HepG2 (cell line): Measurements from ENCODE around the gene OS9. TPM values are rescaled to one million over a fixed set of nuclear protein-coding genes. Genes with fewer than 3 reads are reported as not detected.

Experiments
- KLF6 ChIP-seq: IDR thresholded peaks from 2 replicates; pipeline ENCODE4 v1.8.0; 2016; ENCODE audit warnings: missing biosample characterization, missing genetic modification reagents
- ZNF260 ChIP-seq: sonication (generic); formaldehyde crosslinking; IDR thresholded peaks from 2 replicates; pipeline ENCODE4 v1.4.0; 2020; ENCODE audit warnings: missing genetic modification reagents, low read depth, mild to moderate bottlenecking, borderline replicate concordance
- ZNF382 ChIP-seq: sonication (generic); formaldehyde crosslinking; IDR thresholded peaks from 2 replicates; pipeline ENCODE4 v1.5.0; 2020; ENCODE audit warnings: missing genetic modification reagents, mild to moderate bottlenecking, borderline replicate concordance
- ZNF484 ChIP-seq: sonication (generic); formaldehyde crosslinking; IDR thresholded peaks from 2 replicates; pipeline ENCODE4 v1.5.1; 2020; ENCODE audit warnings: mild to moderate bottlenecking, low read depth, missing genetic modification reagents, borderline replicate concordance
- ZNF564 ChIP-seq: sonication (generic); formaldehyde crosslinking; IDR thresholded peaks from 2 replicates; pipeline ENCODE4 v1.8.1; 2023; ENCODE audit warnings: mild to moderate bottlenecking, missing genetic modification reagents
- ZNF574 ChIP-seq: sonication (generic); formaldehyde crosslinking; IDR thresholded peaks from 2 replicates; pipeline ENCODE4 v1.4.0; 2020; ENCODE audit warnings: missing genetic modification reagents
- ZNF670 ChIP-seq: sonication (generic); formaldehyde crosslinking; IDR thresholded peaks from 2 replicates; pipeline ENCODE4 v1.8.0; 2022; ENCODE audit warnings: mild to moderate bottlenecking, missing genetic modification reagents, borderline replicate concordance
- ZNF841 ChIP-seq: sonication (generic); formaldehyde crosslinking; IDR thresholded peaks from 2 replicates; pipeline ENCODE4 v1.8.1; 2023; ENCODE audit warnings: missing genetic modification reagents, borderline replicate concordance
- polyA plus RNA-seq, 8 experiments: library from polyadenylated mRNA; depleted of rRNA in 3 of 8; stranded (reverse) in 7 of 8; unstranded in 1 of 8; fragments of >200 nt; fragmentation: Illumina TruSeq in 4 of 8; extraction: Trizol in 4 of 8; gene quantifications; 2 replicates each; pipeline versions ENCODE4 v1.2.1 to v1.2.3, GENCODE V29; 2011 to 2016; ENCODE audit warnings: low read depth in 4 of 8, missing spikeins in 1 of 8, mixed read lengths in 1 of 8; ENCODE audit not compliant: insufficient read depth in 1 of 8
- total RNA-seq, 5 experiments: library from RNA; depleted of rRNA; stranded (reverse); fragments of >200 nt; fragmentation: Illumina TruSeq; extraction: Trizol; gene quantifications; 2 replicates each; pipeline ENCODE4 v1.2.3, GENCODE V29; 2016; ENCODE audit warnings: low read depth in 1 of 5
- TF ChIP-seq, protein P1 (sequence below): IDR thresholded peaks from 2 replicates; pipeline ENCODE4 v1.6.1; 2016; ENCODE audit warnings: low read depth, missing genetic modification reagents, missing compliant biosample characterization
- TF ChIP-seq, protein P2 (sequence below): sonication (generic); formaldehyde crosslinking; IDR thresholded peaks from 2 replicates; pipeline ENCODE4 v1.4.0; 2020; ENCODE audit warnings: mild to moderate bottlenecking, missing genetic modification reagents, borderline replicate concordance
- TF ChIP-seq, protein P3 (sequence below): sonication (generic); formaldehyde crosslinking; IDR thresholded peaks from 2 replicates; pipeline ENCODE4 v1.5.0; 2020; ENCODE audit warnings: missing genetic modification reagents
- TF ChIP-seq, protein P4 (sequence below): sonication (generic); formaldehyde crosslinking; IDR thresholded peaks from 2 replicates; pipeline ENCODE4 v1.8.0; 2022; ENCODE audit warnings: missing genetic modification reagents, mild to moderate bottlenecking, inconsistent platforms, borderline replicate concordance

Gene OS9
- total and polyA plus RNA-seq, 2 of the 13 experiments (the other 11 are each of a cell fraction or from before 2014, with no cell fraction given) = 156 to 206 TPM

- TF ChIP-seq ZNF382 = no peak
- TF ChIP-seq ZNF841 (CRISPR knock-in tag) = no peak
- TF ChIP-seq ZNF564 (CRISPR knock-in tag) = 0 out of 2 replicates have a peak, but pooled peaks have one; percentile 68
- TF ChIP-seq, protein P1, sequence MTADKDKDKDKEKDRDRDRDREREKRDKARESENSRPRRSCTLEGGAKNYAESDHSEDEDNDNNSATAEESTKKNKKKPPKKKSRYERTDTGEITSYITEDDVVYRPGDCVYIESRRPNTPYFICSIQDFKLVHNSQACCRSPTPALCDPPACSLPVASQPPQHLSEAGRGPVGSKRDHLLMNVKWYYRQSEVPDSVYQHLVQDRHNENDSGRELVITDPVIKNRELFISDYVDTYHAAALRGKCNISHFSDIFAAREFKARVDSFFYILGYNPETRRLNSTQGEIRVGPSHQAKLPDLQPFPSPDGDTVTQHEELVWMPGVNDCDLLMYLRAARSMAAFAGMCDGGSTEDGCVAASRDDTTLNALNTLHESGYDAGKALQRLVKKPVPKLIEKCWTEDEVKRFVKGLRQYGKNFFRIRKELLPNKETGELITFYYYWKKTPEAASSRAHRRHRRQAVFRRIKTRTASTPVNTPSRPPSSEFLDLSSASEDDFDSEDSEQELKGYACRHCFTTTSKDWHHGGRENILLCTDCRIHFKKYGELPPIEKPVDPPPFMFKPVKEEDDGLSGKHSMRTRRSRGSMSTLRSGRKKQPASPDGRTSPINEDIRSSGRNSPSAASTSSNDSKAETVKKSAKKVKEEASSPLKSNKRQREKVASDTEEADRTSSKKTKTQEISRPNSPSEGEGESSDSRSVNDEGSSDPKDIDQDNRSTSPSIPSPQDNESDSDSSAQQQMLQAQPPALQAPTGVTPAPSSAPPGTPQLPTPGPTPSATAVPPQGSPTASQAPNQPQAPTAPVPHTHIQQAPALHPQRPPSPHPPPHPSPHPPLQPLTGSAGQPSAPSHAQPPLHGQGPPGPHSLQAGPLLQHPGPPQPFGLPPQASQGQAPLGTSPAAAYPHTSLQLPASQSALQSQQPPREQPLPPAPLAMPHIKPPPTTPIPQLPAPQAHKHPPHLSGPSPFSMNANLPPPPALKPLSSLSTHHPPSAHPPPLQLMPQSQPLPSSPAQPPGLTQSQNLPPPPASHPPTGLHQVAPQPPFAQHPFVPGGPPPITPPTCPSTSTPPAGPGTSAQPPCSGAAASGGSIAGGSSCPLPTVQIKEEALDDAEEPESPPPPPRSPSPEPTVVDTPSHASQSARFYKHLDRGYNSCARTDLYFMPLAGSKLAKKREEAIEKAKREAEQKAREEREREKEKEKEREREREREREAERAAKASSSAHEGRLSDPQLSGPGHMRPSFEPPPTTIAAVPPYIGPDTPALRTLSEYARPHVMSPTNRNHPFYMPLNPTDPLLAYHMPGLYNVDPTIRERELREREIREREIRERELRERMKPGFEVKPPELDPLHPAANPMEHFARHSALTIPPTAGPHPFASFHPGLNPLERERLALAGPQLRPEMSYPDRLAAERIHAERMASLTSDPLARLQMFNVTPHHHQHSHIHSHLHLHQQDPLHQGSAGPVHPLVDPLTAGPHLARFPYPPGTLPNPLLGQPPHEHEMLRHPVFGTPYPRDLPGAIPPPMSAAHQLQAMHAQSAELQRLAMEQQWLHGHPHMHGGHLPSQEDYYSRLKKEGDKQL (CRISPR knock-in tag) = peak; percentile 77; the same call in 1 of the 2 replicates
- TF ChIP-seq, protein P2, sequence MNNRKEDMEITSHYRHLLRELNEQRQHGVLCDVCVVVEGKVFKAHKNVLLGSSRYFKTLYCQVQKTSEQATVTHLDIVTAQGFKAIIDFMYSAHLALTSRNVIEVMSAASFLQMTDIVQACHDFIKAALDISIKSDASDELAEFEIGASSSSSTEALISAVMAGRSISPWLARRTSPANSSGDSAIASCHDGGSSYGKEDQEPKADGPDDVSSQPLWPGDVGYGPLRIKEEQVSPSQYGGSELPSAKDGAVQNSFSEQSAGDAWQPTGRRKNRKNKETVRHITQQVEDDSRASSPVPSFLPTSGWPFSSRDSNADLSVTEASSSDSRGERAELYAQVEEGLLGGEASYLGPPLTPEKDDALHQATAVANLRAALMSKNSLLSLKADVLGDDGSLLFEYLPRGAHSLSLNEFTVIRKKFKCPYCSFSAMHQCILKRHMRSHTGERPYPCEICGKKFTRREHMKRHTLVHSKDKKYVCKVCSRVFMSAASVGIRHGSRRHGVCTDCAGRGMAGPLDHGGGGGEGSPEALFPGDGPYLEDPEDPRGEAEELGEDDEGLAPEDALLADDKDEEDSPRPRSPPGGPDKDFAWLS (CRISPR knock-in tag) = peak; percentile 89; the same call in 1 of the 2 replicates
- TF ChIP-seq, protein P3, sequence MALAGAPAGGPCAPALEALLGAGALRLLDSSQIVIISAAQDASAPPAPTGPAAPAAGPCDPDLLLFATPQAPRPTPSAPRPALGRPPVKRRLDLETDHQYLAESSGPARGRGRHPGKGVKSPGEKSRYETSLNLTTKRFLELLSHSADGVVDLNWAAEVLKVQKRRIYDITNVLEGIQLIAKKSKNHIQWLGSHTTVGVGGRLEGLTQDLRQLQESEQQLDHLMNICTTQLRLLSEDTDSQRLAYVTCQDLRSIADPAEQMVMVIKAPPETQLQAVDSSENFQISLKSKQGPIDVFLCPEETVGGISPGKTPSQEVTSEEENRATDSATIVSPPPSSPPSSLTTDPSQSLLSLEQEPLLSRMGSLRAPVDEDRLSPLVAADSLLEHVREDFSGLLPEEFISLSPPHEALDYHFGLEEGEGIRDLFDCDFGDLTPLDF (CRISPR knock-in tag) = peak; percentile 98
- peak; percentile 83 for TF ChIP-seq ZNF670
- TF ChIP-seq ZNF484 (CRISPR knock-in tag) = no peak
- TF ChIP-seq ZNF574 (CRISPR knock-in tag) = peak; percentile 99
- TF ChIP-seq KLF6 (CRISPR knock-in tag) = peak; percentile 82
- no peak for TF ChIP-seq ZNF260 (CRISPR knock-in tag)
- TF ChIP-seq, protein P4, sequence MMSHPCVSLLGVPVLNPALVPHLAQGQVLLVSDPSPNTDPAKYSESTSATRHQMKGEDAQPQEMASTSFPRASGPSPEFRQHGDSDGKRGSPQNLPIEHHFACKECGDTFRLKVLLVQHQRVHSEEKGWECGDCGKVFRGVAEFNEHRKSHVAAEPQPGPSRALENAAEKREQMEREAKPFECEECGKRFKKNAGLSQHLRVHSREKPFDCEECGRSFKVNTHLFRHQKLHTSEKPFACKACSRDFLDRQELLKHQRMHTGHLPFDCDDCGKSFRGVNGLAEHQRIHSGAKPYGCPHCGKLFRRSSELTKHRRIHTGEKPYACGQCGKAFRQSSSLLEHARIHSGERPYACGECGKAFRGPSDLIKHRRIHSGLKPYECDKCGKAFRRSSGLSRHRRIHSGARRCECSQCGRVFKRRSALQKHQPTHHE (CRISPR knock-in tag) = peak; percentile 11; the same call in 1 of the 2 replicates
Observed at GRCh38 chr12:57751788-57752667, 58.1 kb downstream of the OS9 start, which contains the start of gene CDK4 (continued).
